HG02973 (cell line): ENCODE measurements around the gene DENND2A.
"Not testable (repeated sequence)": the region's sequence is repeated elsewhere in the genome, so short reads cannot be mapped to it uniquely, and the experiment has no call there.

ENCODE experiments used
- ATAC-seq: cut with Tn5 transposase; IDR thresholded peaks from one replicate; pipeline ENCODE4 v1.9.1; 2021; ENCODE audit warnings: moderate library complexity; ENCODE audit not compliant: unreplicated experiment

Gene DENND2A

DNA sequence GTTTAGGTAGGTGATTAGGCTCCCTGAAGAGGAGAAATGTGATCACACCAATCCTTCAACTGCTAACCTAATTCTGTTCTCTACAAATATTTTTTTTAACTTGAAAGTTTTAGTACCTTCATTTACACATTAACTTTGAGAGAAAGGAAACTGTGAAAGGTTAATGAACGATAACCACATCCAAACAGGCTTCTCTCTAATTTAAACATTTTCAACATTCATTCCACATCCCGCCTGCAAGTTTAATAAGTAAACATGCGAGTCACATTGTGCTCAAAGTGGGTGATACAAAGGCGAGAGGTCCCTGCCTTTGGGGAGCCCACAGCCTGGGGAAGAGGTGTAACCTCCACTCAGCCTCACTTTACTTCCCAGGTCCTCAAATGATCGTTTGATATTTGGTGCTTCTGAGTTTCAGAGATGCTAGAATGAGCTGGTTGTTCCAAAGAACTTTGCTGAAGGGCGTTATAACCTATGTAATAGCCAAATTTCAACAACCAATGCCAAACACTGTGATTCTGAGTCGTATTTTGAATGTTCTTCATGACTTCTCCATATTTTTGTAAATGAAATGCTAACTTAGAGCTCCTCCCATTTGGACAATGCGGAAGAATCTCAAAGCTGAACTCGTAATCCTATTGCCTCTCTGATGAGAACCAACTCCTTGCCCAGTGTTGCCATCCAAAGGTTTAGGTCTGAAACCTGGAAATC lies 47.5 kb downstream of the DENND2A start:
- no peak for ATAC-seq

DNA sequence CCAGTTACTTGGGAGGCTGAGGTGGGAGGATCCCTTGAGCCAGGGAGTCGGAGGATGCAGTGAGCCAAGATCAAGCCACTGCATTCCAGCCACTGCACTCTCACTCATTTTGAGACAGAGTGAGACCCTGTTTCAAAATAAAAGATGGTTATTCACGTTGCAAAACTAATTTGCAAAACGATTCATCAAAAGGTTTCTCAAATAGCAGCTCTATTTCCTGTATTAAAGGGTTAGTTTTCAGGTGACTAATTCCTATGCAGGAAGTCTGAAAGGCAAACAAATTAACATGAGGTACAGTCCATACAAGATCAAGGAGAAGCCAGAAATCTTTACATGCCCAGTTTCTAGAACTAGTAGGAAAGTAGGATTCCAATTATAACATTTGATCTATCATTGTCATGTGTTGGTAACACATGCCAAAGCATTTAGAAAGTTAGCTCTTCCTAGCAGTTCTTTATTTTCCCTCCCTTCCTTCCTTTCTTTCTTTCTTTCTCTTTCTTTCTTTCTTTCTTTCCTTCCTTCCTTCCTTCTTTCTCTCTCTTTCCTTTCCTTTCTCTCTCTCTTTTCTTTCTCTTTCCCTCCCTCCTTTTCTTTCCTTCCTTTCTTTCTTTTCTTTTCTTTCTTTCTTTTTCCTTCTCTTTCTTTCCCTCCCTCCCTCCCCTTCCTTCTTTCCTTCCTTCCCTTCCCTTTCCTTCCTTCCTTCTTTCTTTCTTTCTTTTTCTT lies 49.3 kb downstream of the DENND2A start:
- ATAC-seq = no peak

- no peak for ATAC-seq
Measured at GRCh38 chr7:140587243-140587642, 53.4 kb downstream of the DENND2A start.

DNA sequence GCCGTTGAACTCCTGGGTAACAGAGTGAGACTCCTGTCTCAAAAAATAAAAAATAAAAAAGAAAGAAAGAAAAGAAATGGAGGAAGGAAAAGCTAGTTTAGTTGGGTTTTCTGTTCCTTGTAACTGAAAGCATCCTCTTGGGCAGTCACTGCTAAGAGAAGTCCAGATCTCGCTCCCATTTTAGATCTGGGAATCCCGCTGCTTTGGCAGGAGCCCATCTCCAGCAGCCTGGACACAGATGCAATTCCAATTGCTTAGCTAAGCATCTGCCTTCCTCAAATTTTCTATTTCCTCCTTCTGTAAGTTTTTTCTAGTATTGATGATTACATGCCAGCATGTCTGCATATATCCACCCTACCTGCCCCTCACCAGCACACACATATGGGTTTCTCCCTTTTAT lies 54.1 kb downstream of the DENND2A start:
- no peak for ATAC-seq

DNA sequence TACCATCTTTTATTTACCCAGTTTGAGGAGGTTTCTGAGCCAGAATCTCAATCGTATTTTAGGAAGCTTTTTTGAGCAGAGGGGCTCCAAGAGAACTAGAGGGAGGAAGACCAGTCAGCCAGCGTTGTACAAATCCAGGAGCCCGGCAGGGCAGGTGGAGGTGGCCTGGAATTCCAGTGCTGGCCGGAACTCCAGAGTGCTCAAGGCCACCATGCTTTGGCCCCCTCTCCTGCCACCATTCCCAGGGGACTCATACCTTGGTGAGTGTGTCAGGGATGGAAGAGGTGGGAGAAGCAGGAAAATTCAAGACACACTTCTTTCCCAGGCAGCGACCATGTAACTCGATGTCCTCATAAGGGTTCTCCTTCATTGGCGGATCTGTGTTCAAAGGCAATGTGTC lies 55.3 kb downstream of the DENND2A start:
- ATAC-seq = no peak

GRCh38 chr7:140584195-140584851 lies 56.3 kb downstream of the DENND2A start:
- ATAC-seq = no peak

DNA sequence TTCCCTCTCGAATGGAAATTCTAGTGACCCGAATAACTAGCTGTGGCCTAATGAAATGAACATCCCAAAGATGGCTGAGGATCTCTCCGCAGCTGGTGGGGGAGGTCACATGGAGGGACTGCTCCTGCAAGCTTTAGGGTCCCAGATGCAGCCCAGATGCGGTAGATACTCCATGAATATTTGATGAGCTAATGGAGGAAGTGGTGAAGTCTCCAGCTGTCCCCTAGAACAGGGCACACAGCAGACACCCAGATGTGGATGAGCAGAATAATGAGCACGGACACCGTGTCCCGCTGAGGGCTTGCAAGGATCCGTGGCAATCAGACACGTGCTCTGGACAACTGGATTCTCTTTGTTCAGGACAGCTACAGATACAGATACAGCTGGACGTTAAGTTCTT lies 59.2 kb downstream of the DENND2A start:
- no peak for ATAC-seq

DNA sequence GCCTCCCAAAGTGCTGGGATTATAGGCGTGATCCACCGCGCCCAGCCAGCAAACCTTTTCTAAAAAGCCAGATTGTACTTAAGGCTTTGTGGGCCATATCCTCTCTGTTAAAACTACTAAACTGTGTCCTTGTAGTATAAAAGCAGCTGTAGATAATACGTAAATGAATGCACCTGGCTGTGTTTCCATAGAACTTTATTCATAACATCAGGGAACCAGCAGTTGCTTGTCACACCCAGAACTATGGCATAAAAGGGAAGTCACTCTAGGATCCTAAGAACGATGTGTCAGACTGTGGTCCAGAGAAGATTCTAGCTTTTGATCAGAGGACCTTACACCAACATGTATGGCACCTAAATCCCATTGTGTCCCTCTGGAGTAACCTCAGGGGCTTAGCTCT lies 63.0 kb downstream of the DENND2A start:
- no peak for ATAC-seq

- no peak for ATAC-seq
Measured at GRCh38 chr7:140576589-140576988, 64.0 kb downstream of the DENND2A start.

GRCh38 chr7:140571538-140572122 lies 69.0 kb downstream of the DENND2A start:
- ATAC-seq = no peak

- ATAC-seq = no peak
Measured at GRCh38 chr7:140570120-140570519, 70.5 kb downstream of the DENND2A start.

- ATAC-seq = no peak
Measured at GRCh38 chr7:140568021-140568813, 72.4 kb downstream of the DENND2A start.

DNA sequence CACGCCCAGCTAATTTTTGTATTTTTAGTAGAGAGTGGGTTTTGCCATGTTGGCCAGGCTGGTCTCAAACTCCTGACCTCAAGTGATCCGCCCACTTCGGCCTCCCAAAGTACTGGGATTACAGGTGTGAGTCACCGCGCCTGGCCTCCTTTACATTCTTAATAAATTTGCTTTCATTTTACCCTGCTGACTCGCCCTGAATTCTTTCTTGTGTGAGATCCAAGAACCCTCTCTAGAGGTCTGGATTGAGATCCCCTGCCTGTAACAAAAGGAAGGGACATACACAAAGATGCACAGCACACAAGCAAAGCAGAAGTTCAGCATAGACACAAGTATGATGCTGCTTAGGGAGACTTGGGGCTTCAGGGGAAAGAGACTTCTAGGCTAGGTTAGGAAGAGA lies 74.4 kb downstream of the DENND2A start:
- ATAC-seq = not testable (repeated sequence)

- ATAC-seq = not testable (repeated sequence)
Measured at GRCh38 chr7:140565761-140566160, 74.9 kb downstream of the DENND2A start.

GRCh38 chr7:140564643-140565042 lies 76.0 kb downstream of the DENND2A start:
- no peak for ATAC-seq

DNA sequence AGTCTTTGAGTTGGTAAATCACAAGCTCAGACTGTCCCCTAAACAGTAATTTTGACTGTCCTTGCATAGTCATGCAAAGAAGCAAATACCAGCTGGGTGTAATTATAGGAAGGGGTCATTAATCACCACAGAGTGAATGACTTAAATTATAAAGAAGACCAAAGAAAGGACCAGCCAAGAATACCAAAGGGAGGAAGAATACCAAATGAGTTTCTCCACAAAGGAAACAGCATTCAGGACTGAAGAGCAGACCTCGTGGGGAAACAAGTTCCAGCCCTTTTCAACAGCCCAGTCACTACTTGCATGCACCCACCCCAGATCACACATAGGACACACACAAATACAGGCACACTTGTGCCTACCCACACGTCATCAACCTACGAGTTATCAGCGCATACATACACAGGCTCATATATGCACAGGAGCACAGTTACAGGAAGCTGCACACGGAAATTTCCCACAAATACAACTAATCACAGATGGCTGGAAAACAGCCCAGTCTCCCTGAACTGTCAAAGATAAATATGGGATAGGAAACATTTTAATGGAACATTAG lies 77.6 kb downstream of the DENND2A start:
- ATAC-seq = no peak

DNA sequence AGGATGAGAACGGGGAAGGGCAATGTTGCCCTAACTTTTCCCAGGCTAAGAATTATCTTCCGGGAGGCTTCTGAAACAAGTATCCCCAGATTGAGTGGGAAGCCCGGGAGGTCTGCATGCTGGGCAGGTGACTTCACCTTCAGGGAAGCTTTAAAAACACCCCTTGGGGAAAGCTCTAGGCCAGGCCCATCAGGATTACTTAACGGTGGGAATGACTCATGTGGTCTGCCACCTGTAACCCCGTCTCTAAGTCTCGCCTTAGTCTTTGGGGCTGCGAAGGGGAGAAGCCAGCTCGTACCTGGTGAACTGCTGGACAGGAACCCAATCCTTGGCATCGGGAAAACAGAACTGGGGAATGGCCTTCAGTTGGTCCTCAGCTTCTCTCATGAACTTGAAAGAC lies 81.2 kb downstream of the DENND2A start:
- ATAC-seq = no peak

DNA sequence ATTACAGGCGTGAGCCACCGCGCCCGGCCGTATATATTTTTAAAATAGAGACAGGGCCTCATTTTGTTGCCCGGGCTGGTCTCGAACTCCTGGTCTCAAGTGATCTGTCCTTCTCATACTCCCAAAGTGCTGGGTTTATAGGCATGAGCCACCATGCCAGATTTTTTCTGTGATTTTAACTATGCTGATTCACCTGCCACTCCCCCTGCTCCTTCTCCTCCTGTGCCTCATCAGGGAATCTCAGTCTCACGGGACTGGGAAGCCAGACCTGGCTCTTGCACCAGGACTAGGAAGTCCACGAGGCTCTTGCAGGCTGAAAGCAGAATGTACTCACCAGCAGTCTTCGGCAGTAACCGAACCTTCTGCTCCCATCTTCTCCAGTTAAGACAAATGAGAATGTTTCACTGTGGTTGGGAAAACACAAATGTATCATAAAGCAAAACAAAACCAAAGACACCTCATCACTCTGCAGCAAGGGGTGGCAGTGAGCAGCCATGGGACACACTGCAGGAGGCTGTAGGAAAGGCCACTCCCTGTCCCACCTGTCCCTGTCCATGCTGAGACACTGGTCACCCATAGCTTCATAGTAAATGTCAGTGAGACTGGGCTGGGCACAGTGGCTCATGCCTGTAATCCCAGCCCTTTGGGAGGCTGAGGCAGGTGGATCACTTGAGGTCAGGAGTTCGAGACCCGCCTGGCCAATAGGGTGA lies 82.6 kb downstream of the DENND2A start:
- ATAC-seq = no peak

- ATAC-seq = no peak
Measured at GRCh38 chr7:140557069-140557468, 83.5 kb downstream of the DENND2A start.

DNA sequence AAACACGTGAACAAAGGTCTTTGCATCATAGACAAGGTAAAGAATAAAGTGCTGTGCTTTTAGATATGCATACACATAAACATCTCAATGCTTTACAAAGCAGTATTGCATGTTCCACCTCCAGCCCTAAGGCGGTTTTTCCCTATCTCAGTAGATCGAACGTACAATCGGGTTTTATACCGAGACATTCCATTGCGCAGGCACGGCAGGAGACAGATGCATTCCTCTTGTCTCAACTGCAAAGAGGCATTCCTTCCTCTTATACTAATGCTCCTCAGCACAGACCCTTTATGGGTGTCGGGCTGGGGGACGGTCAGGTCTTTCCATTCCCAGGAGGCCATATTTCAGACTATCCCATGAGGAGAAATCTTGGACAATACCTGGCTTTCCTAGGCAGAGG lies 87.4 kb downstream of the DENND2A start:
- ATAC-seq = not testable (repeated sequence)
